Endothelial cell of umbilical vein (primary cell): ENCODE results near the gene CWF19L2. TPM values are rescaled to one million over a fixed set of nuclear protein-coding genes. Genes with fewer than 3 reads are reported as not detected.

Source experiments
- BruUV-seq: library from RNA; stranded (reverse); fragments of 400-500 nt; replicated peaks from 2 replicates; lab custom pipeline; 2021; lab: Mats Ljungman, UMichigan
- CTCF ChIA-PET: fragments of 300-600, 350-600 bp; sonication (Branson Sonifier 250); formaldehyde crosslinking; loops from one replicate; lab custom pipeline; 2021; ENCODE audit warnings: antibody characterized with exemption, inconsistent platforms; lab: Charles Lee
- POLR2A ChIA-PET: fragments of 300-600, 350-600 bp; sonication (Branson Sonifier 250); formaldehyde crosslinking; loops from one replicate; lab custom pipeline; 2021; ENCODE audit warnings: antibody characterized with exemption, inconsistent platforms; lab: Charles Lee
- DNase-seq: peaks from one replicate; pipeline ENCODE4 v3.0.0-alpha.2; 2011; ENCODE audit warnings: low read depth, low spot score
- FAIRE-seq: peaks from 2 replicates; lab custom pipeline; 2011; peaks lifted over from hg19 to GRCh38; lab: Jason Lieb, UNC
- H2AFZ ChIP-seq: 2 replicates; pipeline ENCODE4 v1.6.0; 2012; ENCODE audit warnings: low read depth, low read length, control low read depth, inconsistent platforms
- H3K27ac ChIP-seq: 2 replicates; pipeline ENCODE4 v1.5.1; 2011; ENCODE audit warnings: low read depth, mild to moderate bottlenecking, control low read depth, low read length, moderate library complexity; ENCODE audit not compliant: insufficient read depth
- H3K27me3 ChIP-seq, 2 experiments: 2 replicates each; pipeline versions ENCODE4 v1.6.0 to v1.6.1; 2011; ENCODE audit warnings: low read length in 2 of 2, mixed read lengths in 1 of 2; ENCODE audit not compliant: control insufficient read depth in 2 of 2, insufficient read depth in 2 of 2
- H3K36me3 ChIP-seq, 2 experiments: 2 replicates in 1 of 2; 3 replicates in 1 of 2; pipeline ENCODE4 v1.5.1; 2011; ENCODE audit warnings: low read length in 2 of 2, mild to moderate bottlenecking in 1 of 2, moderate library complexity in 1 of 2; ENCODE audit not compliant: control insufficient read depth in 2 of 2, insufficient read depth in 2 of 2; ENCODE audit errors: extremely low read depth in 1 of 2
- H3K4me1 ChIP-seq: 3 replicates; pipeline ENCODE4 v1.5.1; 2011; ENCODE audit warnings: mild to moderate bottlenecking, low read length; ENCODE audit not compliant: control insufficient read depth, insufficient read depth; ENCODE audit errors: extremely low read depth
- H3K4me2 ChIP-seq: 2 replicates; pipeline ENCODE4 v1.6.1; 2011; ENCODE audit warnings: low read length, control low read depth, mixed read lengths; ENCODE audit not compliant: insufficient read depth
- H3K4me3 ChIP-seq, 3 experiments: fragments of 200-600 bp in 1 of 3; sonication (generic), shearing (Covaris generic) in 1 of 3; replicated peaks in 1 of 3; 2 replicates each; pipeline ENCODE4 v1.5.1; 2011 to 2016; ENCODE audit warnings: control low read depth in 3 of 3, low read length in 3 of 3, mild to moderate bottlenecking in 2 of 3, inconsistent platforms in 1 of 3, low read depth in 1 of 3, moderate library complexity in 1 of 3; ENCODE audit not compliant: insufficient read depth in 1 of 3
- H3K79me2 ChIP-seq: 2 replicates; pipeline ENCODE4 v1.6.0; 2012; ENCODE audit warnings: low read length, inconsistent platforms; ENCODE audit not compliant: control insufficient read depth, insufficient read depth
- H3K9ac ChIP-seq: replicated peaks from 2 replicates; pipeline ENCODE3; 2011; ENCODE audit warnings: low read length, control low read depth; ENCODE audit not compliant: insufficient read depth; ENCODE audit errors: extremely low read depth
- H3K9me1 ChIP-seq: replicated peaks from 3 replicates; pipeline ENCODE4 v1.6.0; 2011; ENCODE audit warnings: mild to moderate bottlenecking, low read length; ENCODE audit not compliant: control insufficient read depth, insufficient read depth; ENCODE audit errors: extremely low read depth
- H3K9me3 ChIP-seq: replicated peaks from 2 replicates; pipeline ENCODE4 v1.5.1; 2012; ENCODE audit warnings: low read length, inconsistent platforms; ENCODE audit not compliant: control insufficient read depth, insufficient read depth
- H4K20me1 ChIP-seq: replicated peaks from 2 replicates; pipeline ENCODE3; 2011; ENCODE audit warnings: mild to moderate bottlenecking, low read length; ENCODE audit not compliant: control insufficient read depth, insufficient read depth; ENCODE audit errors: extremely low read depth
- EZH2 ChIP-seq: IDR thresholded peaks from 2 replicates; pipeline ENCODE4 v1.6.1; 2012; ENCODE audit warnings: borderline replicate concordance, low read depth, mild to moderate bottlenecking, moderate library complexity, low read length, inconsistent platforms; ENCODE audit not compliant: severe bottlenecking
- FOS ChIP-seq: IDR thresholded peaks from 2 replicates; pipeline ENCODE4 v1.6.1; 2011; ENCODE audit warnings: mild to moderate bottlenecking, low read length, moderate library complexity, borderline replicate concordance; ENCODE audit not compliant: insufficient read depth
- GATA2 ChIP-seq: IDR thresholded peaks from 2 replicates; pipeline ENCODE4 v1.7.0; 2011; ENCODE audit warnings: low read depth, mild to moderate bottlenecking, moderate library complexity, mixed read lengths, low read length; ENCODE audit not compliant: insufficient read length, insufficient read depth
- JUN ChIP-seq: IDR thresholded peaks from 2 replicates; pipeline ENCODE4 v1.6.1; 2011; ENCODE audit warnings: borderline replicate concordance, low read depth; ENCODE audit not compliant: insufficient read length, insufficient read depth
- MYC ChIP-seq: IDR thresholded peaks from one replicate; pipeline ENCODE4 v1.6.1; 2011; ENCODE audit warnings: mild to moderate bottlenecking, low read depth, low read length
- POLR2A ChIP-seq: IDR thresholded peaks from 2 replicates; pipeline ENCODE4 v1.6.1; 2012; ENCODE audit warnings: low read depth, mild to moderate bottlenecking, control low read depth, low read length
- POLR2AphosphoS5 ChIP-seq: IDR thresholded peaks from 2 replicates; pipeline ENCODE4 v1.6.1; 2012; ENCODE audit warnings: low read depth, mild to moderate bottlenecking, control low read depth, low read length, moderate library complexity; ENCODE audit not compliant: insufficient read depth
- dilution Hi-C: fragments of 300-500 bp; cut with MboI; formaldehyde crosslinking; loops from one replicate; pipeline ENCODE4 v1.15.0; 2019; ENCODE audit warnings: low sequenced_read_pairs; ENCODE audit not compliant: extremely low pct_ligation_motif_present
- intact Hi-C: fragments of 100-400 bp; cut with micrococcal nuclease; formaldehyde crosslinking; loops from one replicate; pipeline ENCODE4 v1.10.0; 2022
- polyA plus RNA-seq, 4 experiments: library from polyadenylated mRNA; depleted of rRNA in 3 of 4; stranded (reverse) in 3 of 4; unstranded in 1 of 4; fragments of >200 nt; gene quantifications; 2 replicates each; pipeline versions ENCODE4 v1.2.1 to v1.2.3, GENCODE V29; 2011 to 2012; ENCODE audit warnings: missing spikeins in 1 of 4
- total RNA-seq: library from RNA; stranded (reverse); gene quantifications from 2 replicates; pipeline ENCODE4 v1.2.3, GENCODE V29; 2021
- TF ChIP-seq, protein P1 (sequence below): IDR thresholded peaks from 2 replicates; pipeline ENCODE4 v1.6.1; 2011; ENCODE audit not compliant: insufficient read depth, insufficient read length
- TF ChIP-seq, protein P2 (sequence below), 2 donors: IDR thresholded peaks; 1 replicate in 1 of 2; 2 replicates in 1 of 2; pipeline ENCODE4 v1.5.1; 2011; ENCODE audit warnings: low read length in 2 of 2, mild to moderate bottlenecking in 2 of 2, moderate library complexity in 2 of 2, control low read depth in 1 of 2, inconsistent platforms in 1 of 2, low read depth in 1 of 2; ENCODE audit not compliant: insufficient read depth in 1 of 2; ENCODE audit errors: extremely low read depth in 1 of 2

The CWF19L2 gene
- total and polyA plus RNA-seq, 2 donors (not counting 3 experiments of a cell fraction or from before 2014, with no cell fraction given) = 1.4 to 11.8 TPM

GRCh38 chr11:107482234-107482633 lies 24.6 kb upstream of the CWF19L2 start:
- no peak overlapping the region for H3K9ac ChIP-seq
- no TSS peak for BruUV-seq
- no peaks in the 10 kb centered on the region for H3K9me1 ChIP-seq
- CTCF ChIA-PET = no interaction called here
- DNase-seq = no peak
- no peaks in the 10 kb centered on the region for H3K9me3 ChIP-seq
- H3K4me1 ChIP-seq = no peaks in the 10 kb centered on the region
- intact Hi-C loops = no loop called here
- H3K27ac ChIP-seq = no peak overlapping the region
- dilution Hi-C loops = no loop called here
- no peaks in the 10 kb centered on the region for H3K36me3 ChIP-seq
- no peaks in the 10 kb centered on the region for H4K20me1 ChIP-seq
- no peaks in the 10 kb centered on the region for H3K79me2 ChIP-seq
- no peak for FAIRE-seq
- no peak overlapping the region for H3K4me2 ChIP-seq
- TF ChIP-seq GATA2 = no peak
- TF ChIP-seq EZH2 = no peak
- TF ChIP-seq POLR2A = no peak
- TF ChIP-seq JUN = no peak
- TF ChIP-seq POLR2AphosphoS5 = no peak
- TF ChIP-seq, protein P1, sequence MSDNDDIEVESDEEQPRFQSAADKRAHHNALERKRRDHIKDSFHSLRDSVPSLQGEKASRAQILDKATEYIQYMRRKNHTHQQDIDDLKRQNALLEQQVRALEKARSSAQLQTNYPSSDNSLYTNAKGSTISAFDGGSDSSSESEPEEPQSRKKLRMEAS = no peak
- TF ChIP-seq FOS = no peak
- TF ChIP-seq, protein P2, sequence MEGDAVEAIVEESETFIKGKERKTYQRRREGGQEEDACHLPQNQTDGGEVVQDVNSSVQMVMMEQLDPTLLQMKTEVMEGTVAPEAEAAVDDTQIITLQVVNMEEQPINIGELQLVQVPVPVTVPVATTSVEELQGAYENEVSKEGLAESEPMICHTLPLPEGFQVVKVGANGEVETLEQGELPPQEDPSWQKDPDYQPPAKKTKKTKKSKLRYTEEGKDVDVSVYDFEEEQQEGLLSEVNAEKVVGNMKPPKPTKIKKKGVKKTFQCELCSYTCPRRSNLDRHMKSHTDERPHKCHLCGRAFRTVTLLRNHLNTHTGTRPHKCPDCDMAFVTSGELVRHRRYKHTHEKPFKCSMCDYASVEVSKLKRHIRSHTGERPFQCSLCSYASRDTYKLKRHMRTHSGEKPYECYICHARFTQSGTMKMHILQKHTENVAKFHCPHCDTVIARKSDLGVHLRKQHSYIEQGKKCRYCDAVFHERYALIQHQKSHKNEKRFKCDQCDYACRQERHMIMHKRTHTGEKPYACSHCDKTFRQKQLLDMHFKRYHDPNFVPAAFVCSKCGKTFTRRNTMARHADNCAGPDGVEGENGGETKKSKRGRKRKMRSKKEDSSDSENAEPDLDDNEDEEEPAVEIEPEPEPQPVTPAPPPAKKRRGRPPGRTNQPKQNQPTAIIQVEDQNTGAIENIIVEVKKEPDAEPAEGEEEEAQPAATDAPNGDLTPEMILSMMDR (IDR thresholded peaks at IDR 0.05; ENCODE audit: extremely low read depth in 1 of 2, insufficient read depth in 1 of 2, low read depth in 1 of 2, low read length in 2 of 2) = no peak
- no peak for TF ChIP-seq MYC
- POLR2A ChIA-PET = no interaction called here
- H3K27me3 ChIP-seq = peaks cover 2 to 4% of the 10 kb centered on the region in 2 experiments
- H2AFZ ChIP-seq = no peak overlapping the region
- H3K4me3 ChIP-seq = no peak overlapping the region
